Measurements from ENCODE around the gene BECN2.

GRCh38 chr1:242006976-242007375 is 49.4 kb downstream of the BECN2 start:
- TF ChIP-seq CTCF (IDR thresholded peaks at IDR 0.05) (no peak), POLR2A (IDR thresholded peaks at IDR 0.05) (no peak)

Measured in esophagus squamous epithelium (tissue), 4 donors.